GM18907 (cell line): ENCODE data around the gene ETNK2.

Source experiments
- ATAC-seq: cut with Tn5 transposase; IDR thresholded peaks from one replicate; pipeline ENCODE4 v1.9.1; 2021; ENCODE audit warnings: mild to moderate bottlenecking, moderate library complexity; ENCODE audit not compliant: unreplicated experiment

Gene ETNK2

GRCh38 chr1:204127597-204128242 is 24.1 kb downstream of the ETNK2 start:
- ATAC-seq = no peak

GRCh38 chr1:204126956-204127355 is 24.9 kb downstream of the ETNK2 start:
- ATAC-seq = no peak

- ATAC-seq = no peak
Observed at GRCh38 chr1:204126386-204126785, 25.5 kb downstream of the ETNK2 start.

- no peak for ATAC-seq
Observed at GRCh38 chr1:204125759-204126351, 26.0 kb downstream of the ETNK2 start.

GRCh38 chr1:204124639-204125038 is 27.2 kb downstream of the ETNK2 start:
- ATAC-seq = no peak

- no peak for ATAC-seq
Observed at GRCh38 chr1:204123376-204123775, 28.5 kb downstream of the ETNK2 start.

- no peak for ATAC-seq
Observed at GRCh38 chr1:204121840-204122555, 29.8 kb downstream of the ETNK2 start.

- no peak for ATAC-seq
Observed at GRCh38 chr1:204116539-204116938, 35.3 kb downstream of the ETNK2 start.

- ATAC-seq = no peak
Observed at GRCh38 chr1:204115116-204115515, 36.7 kb downstream of the ETNK2 start.

GRCh38 chr1:204114606-204115005 is 37.2 kb downstream of the ETNK2 start:
- ATAC-seq = no peak

- no peak for ATAC-seq
Observed at GRCh38 chr1:204113896-204114295, 37.9 kb downstream of the ETNK2 start.

GRCh38 chr1:204112876-204113730 is 38.7 kb downstream of the ETNK2 start:
- no peak for ATAC-seq

GRCh38 chr1:204110894-204111633 is 40.8 kb downstream of the ETNK2 start:
- ATAC-seq = no peak

GRCh38 chr1:204108312-204109141 is 43.3 kb downstream of the ETNK2 start:
- no peak for ATAC-seq

GRCh38 chr1:204107892-204108291 is 44.0 kb downstream of the ETNK2 start:
- ATAC-seq = no peak

- no peak for ATAC-seq
Observed at GRCh38 chr1:204106825-204107224, 45.0 kb downstream of the ETNK2 start.

GRCh38 chr1:204105131-204105515 is 46.7 kb downstream of the ETNK2 start:
- ATAC-seq = no peak

GRCh38 chr1:204104331-204105130 is 47.3 kb downstream of the ETNK2 start:
- no peak for ATAC-seq

- no peak for ATAC-seq
Observed at GRCh38 chr1:204103431-204103741, 48.5 kb downstream of the ETNK2 start.
